C4-2B (cell line): ENCODE measurements around the gene PHETA1.
"Not testable (repeated sequence)": the region's sequence is repeated elsewhere in the genome, so short reads cannot be mapped to it uniquely, and the experiment has no call there.

ENCODE experiments used
- H3K27ac ChIP-seq: fragments of 450-650 bp; 2 replicates; pipeline ENCODE4 v1.5.1; 2017
- CTCF ChIP-seq: fragments of 450-650 bp; conservative IDR thresholded peaks from 2 replicates; pipeline ENCODE4 v1.5.1; 2017; ENCODE audit warnings: mild to moderate bottlenecking
- ZFX ChIP-seq: fragments of 450-650 bp; IDR thresholded peaks from 2 replicates; pipeline ENCODE4 v1.6.1; 2017

PHETA1 gene

GRCh38 chr12:111404362-111405148 is 35.7 kb upstream of the PHETA1 start:
- no peak overlapping the region for H3K27ac ChIP-seq
- TF ChIP-seq CTCF, result no peak
- no peak for TF ChIP-seq ZFX

- not testable (repeated sequence) for H3K27ac ChIP-seq
Measured at GRCh38 chr12:111402490-111402824, 33.6 kb upstream of the PHETA1 start.

DNA sequence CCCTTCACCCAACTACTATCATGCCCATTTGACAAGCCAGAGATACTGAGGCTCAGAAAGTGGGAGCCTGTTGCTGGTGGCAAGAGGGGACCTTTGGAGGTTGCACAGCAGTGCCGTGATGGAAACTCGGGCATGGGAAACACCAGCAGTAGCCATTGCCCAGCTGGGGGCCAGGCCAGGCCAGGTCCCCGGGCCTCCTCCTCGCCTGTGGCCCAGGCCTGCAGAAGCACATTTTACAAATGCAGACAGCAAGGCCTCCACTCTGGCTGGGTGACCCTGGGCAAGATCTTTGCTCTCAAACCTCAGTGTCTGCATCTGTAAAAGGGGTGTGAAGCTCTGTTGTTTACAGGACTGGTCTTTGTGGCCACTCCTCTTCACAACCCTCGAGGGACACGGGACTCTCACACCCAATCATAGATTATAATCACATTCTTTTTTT is 32.3 kb upstream of the PHETA1 start:
- H3K27ac ChIP-seq, result no peak overlapping the region
- TF ChIP-seq CTCF (no peak), ZFX (no peak)

GRCh38 chr12:111399741-111400404 is 31.0 kb upstream of the PHETA1 start:
- not testable (repeated sequence) for H3K27ac ChIP-seq

DNA sequence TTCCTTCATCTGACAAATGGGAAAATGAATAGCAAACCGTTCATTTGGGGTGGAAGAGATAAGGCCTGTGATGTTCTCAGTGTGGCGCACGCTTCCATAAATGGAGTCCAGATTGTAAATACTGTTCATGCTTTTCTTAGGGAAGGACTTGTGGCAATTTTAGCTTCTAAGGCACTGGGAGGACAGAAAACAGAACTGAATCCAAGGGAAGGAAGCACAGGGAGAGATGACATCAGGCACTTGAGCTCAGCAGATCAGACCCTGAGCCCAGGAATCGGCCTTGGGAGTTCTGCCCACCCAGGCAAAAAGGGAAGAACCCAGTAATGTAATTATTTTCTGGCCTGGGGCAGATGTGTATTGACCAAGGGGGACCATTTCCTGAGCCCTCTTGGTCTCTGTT is 29.6 kb upstream of the PHETA1 start:
- TF ChIP-seq ZFX (no peak), CTCF (no peak)
- H3K27ac ChIP-seq, result no peak overlapping the region

DNA sequence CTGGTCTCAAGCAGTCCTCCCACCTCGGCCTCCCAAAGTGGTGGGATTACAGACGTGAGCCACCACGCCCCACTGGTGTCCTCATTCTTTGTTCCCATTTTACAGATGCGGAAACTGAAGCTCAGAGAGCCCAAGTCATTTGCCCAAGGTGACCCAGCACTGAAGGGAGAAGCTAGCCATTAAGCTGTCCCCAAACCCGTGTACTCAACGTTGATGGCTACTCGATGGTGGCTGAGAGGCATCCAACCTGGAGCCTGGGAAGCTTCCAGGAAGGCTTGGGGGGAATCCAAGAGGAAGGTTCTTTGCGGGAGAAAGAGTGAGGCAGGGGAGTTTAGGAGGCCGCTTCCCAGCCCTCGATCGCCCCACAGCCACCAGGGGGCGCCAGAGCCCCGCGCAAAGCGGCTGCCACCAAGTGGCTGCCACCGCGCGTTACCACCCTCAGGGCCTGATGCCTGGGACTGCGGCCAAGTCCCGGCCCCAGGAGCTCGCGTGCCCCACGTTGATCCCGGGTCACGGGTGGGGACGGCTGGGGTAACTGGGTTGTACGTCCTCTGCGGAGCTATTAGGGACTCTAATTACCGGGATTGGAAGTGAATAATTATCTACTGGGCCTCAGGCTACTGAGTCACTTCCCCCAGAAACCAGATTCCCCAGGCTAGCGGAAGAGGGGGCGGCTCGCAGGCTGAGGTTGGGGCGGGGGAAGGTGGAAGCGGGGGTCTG is 28.0 kb upstream of the PHETA1 start:
- H3K27ac ChIP-seq, result no peak overlapping the region

DNA sequence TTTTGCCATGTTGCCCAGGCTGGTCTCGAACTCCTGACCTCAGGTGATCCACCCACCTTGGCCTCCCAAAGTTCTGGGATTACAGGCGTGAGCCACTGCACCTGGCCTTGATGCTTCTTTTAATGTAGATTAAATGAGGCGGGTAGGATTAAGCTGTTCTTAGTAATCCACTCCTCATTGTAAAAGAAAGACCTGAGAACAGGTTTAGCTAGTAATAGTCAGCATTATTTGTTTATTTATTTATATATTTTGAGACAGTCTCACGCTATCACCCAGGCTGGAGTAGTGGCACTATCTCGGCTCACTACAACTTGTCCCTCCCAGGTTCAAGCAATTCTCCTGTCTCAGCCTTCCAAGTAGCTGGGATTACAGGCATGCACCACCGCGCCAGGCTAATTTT is 27.4 kb upstream of the PHETA1 start:
- H3K27ac ChIP-seq, result not testable (repeated sequence)

More for the DNA sequence above, 28.0 kb upstream of the PHETA1 start:
- TF ChIP-seq CTCF (peak; percentile 97), ZFX (no peak)

DNA sequence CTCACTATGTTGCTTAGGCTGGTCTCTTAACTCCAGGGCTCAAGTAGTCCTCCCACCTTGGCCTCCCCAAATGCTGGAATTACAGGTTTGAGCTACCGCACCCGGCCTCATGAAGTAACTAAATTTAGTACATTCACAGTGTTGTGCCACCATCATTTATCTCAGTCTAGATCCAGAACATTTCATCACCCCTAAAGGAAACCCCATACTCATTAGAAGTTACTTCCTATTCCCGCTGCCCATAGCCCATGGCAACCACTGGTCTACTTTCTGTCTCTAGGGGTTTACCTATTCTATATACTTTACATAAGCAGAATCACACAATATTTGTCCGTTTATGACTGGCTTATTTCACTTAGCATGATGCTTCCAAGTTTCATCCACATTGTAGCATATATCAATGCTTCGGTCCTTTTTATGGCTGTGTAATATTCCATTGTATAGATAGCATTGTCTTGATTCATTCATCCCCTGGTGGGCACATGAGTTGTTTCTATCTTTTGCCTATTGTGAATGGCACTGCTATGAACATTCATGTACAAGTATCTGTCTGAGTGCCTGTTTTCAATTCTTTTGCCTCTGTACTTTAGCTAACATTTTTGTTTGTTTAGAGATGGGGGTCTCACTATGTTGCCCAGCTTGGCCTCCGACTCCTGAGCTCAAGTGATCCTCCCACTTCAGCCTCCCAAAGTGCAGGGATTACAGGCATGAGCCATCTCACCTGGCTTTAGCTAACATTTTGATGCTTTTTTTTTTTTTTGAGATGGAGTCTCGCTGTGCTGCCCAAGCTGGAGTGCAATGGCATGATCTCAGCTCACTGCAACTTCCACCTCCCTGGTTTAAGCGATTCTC is 26.7 kb upstream of the PHETA1 start:
- TF ChIP-seq ZFX (no peak), CTCF (no peak)

More for the DNA sequence above, 26.7 kb upstream of the PHETA1 start:
- no peak overlapping the region for H3K27ac ChIP-seq
